Colonic mucosa (tissue), 4 donors: ENCODE measurements around the gene HSD17B11. TPM values are rescaled to one million over a fixed set of nuclear protein-coding genes. Genes with fewer than 3 reads are reported as not detected.
"Not testable (repeated sequence)": the region's sequence is repeated elsewhere in the genome, so short reads cannot be mapped to it uniquely, and the experiment has no call there.

Source experiments
- DNase-seq: peaks from one replicate; pipeline ENCODE4 v3.0.0-alpha.2; 2020
- H3K27ac ChIP-seq: fragments of 200-600 bp; one replicate; pipeline ENCODE4 v1.8.0; 2021
- H3K27me3 ChIP-seq: fragments of 200-600 bp; one replicate; pipeline ENCODE4 v1.8.0; 2021
- H3K36me3 ChIP-seq: fragments of 200-600 bp; one replicate; pipeline ENCODE4 v1.8.0; 2021
- H3K4me1 ChIP-seq: fragments of 200-600 bp; one replicate; pipeline ENCODE4 v1.8.0; 2021; ENCODE audit warnings: mild to moderate bottlenecking
- H3K4me3 ChIP-seq: fragments of 200-600 bp; one replicate; pipeline ENCODE4 v1.8.0; 2021
- H3K9ac ChIP-seq, 2 donors: one replicate each; pipeline ENCODE4 v1.7.0; 2013; ENCODE audit warnings: control low read depth in 2 of 2, low read depth in 2 of 2, low read length in 2 of 2
- H3K9me3 ChIP-seq: fragments of 200-600 bp; one replicate; pipeline ENCODE4 v1.8.0; 2021
- intact Hi-C: fragments of 100-400 bp; cut with DNase I; formaldehyde crosslinking; loops from one replicate; pipeline ENCODE4 v1.14.1; 2022
- total RNA-seq, 2 donors: library from RNA; stranded (reverse); fragmentation: NEBNext Ultra II Directional in 1 of 2; extraction: Animal tissue kit (Norgen Biotek cat#: 25700) in 1 of 2; gene quantifications; one replicate each; pipeline ENCODE4 v1.2.1, GENCODE V29; 2021
- TF ChIP-seq, protein P1 (sequence below): fragments of 200-600 bp; IDR thresholded peaks from one replicate; pipeline ENCODE4 v1.8.0; 2022; ENCODE audit warnings: antibody characterized with exemption, mild to moderate bottlenecking
- donor health status: healthy.
- donor health status: DM: no; HTN: no; CAD: no.
- donor health status: DM: no; HTN: no; CAD: no.

Gene HSD17B11
- total RNA-seq, 2 donors from 2014 or later, result 138 to 219 TPM

- Histone ChIP-seq H3K9ac (no peak overlapping the region), H3K27me3 (no peaks in the 10 kb centered on the region), H3K4me1 (peaks cover 5% of the 10 kb centered on the region), H3K4me3 (no peak overlapping the region), H3K9me3 (no peaks in the 10 kb centered on the region), H3K27ac (no peak overlapping the region), H3K36me3 (no peaks in the 10 kb centered on the region)
- no peak for DNase-seq
- intact Hi-C loops, result no loop called here
- TF ChIP-seq, protein P1, sequence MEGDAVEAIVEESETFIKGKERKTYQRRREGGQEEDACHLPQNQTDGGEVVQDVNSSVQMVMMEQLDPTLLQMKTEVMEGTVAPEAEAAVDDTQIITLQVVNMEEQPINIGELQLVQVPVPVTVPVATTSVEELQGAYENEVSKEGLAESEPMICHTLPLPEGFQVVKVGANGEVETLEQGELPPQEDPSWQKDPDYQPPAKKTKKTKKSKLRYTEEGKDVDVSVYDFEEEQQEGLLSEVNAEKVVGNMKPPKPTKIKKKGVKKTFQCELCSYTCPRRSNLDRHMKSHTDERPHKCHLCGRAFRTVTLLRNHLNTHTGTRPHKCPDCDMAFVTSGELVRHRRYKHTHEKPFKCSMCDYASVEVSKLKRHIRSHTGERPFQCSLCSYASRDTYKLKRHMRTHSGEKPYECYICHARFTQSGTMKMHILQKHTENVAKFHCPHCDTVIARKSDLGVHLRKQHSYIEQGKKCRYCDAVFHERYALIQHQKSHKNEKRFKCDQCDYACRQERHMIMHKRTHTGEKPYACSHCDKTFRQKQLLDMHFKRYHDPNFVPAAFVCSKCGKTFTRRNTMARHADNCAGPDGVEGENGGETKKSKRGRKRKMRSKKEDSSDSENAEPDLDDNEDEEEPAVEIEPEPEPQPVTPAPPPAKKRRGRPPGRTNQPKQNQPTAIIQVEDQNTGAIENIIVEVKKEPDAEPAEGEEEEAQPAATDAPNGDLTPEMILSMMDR, result no peak
Measured at GRCh38 chr4:87426865-87427517, 36.0 kb upstream of the HSD17B11 start.

DNA sequence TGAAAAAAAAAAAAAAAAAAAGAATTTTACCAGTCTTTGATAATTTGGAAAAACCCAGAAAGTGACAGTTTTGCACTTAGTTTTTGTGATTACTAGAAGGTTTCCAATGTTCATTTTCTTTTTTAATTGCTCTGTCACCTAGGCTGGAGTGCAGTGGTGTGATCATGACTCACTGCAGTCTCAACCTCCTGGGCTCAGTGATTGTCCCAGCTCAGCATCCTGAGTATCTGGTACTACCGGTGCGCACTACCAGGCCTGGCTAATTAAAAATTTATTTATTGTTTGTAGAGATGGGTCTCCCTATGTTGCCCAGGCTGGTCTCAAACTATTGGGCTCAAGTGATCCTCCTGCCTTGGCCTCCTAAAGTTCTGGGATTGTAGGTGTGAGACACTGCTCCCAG, 34.7 kb upstream of the HSD17B11 start:
- Histone ChIP-seq H3K4me1 (peaks cover 5% of the 10 kb centered on the region), H3K27ac (no peak overlapping the region), H3K36me3 (no peaks in the 10 kb centered on the region), H3K4me3 (no peak overlapping the region), H3K27me3 (no peaks in the 10 kb centered on the region), H3K9ac (no peak overlapping the region), H3K9me3 (no peaks in the 10 kb centered on the region)
- TF ChIP-seq, protein P1, result no peak
- no peak for DNase-seq
- intact Hi-C loops, result no loop called here

- H3K4me1 ChIP-seq, H3K27me3 ChIP-seq, H3K9me3 ChIP-seq, H3K36me3 ChIP-seq, H3K27ac ChIP-seq, H3K9ac ChIP-seq, intact Hi-C loops, DNase-seq, H3K4me3 ChIP-seq: not testable (repeated sequence)
Measured at GRCh38 chr4:87424099-87424543, 33.1 kb upstream of the HSD17B11 start.

- intact Hi-C loops, result no loop called here
- Histone ChIP-seq H3K4me1 (peaks cover 5% of the 10 kb centered on the region), H3K9ac (peak overlapping the region; percentile 86 to 90), H3K9me3 (no peaks in the 10 kb centered on the region), H3K27ac (peak overlapping the region; percentile 87), H3K36me3 (no peaks in the 10 kb centered on the region), H3K27me3 (no peaks in the 10 kb centered on the region), H3K4me3 (peak overlapping the region; percentile 52)
- TF ChIP-seq, protein P1, result no peak
- DNase-seq, result no peak
Measured at GRCh38 chr4:87423317-87424098, 32.5 kb upstream of the HSD17B11 start.

DNA sequence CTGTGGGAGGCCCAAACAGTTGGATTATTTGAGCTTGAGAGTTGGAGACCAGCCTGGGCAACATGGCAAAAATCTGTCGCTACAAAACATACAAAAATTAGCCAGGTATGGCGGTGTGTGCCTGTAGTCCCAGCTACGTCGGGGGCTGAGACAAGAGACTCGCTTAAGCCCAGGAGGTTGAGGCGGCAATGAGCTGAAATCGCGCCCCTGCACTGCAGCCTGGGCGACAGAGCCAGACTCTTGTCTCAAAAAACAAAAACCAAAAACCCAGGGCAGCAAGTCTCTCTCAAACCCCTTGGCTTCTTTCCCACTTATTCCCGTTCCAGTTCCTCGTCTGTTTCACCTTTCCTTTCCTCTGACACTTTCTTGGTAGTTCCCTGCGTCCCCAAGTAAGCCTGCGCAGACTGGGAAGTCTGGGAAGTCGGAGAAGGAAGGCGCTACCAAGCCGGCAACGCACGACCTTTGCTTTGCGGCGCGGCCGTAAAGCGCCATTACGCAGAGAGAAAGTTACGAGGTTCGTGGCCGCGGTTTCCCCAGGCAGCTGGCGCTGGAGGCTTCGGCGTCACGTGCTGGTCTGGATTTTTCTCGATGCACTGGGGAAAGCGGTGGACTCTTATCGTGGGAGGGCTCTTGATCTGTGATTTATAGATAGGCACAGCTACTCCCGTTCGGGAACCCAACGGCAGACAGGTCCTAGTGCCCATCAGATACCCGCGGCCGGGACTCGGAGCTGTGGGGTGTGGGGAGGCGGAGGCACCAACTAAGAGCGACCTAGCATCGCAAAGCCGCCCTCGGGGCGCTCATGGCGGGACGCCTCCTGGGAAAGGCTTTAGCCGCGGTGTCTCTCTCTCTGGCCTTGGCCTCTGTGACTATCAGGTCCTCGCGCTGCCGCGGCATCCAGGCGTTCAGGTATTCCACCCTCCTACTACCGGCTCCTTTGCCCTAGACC, 31.4 kb upstream of the HSD17B11 start, which contains the start of gene NUDT9:
Gene NUDT9 (plus strand): TSS at position 470 of the 949 bp plus-strand sequence. CDS start 333 bp downstream, at position 803.
- H3K36me3 ChIP-seq, result no peaks in the 10 kb centered on the region
- intact Hi-C loops, result no loop called here
- H3K4me1 ChIP-seq, result peaks cover 5% of the 10 kb centered on the region

More for the DNA sequence above, 31.4 kb upstream of the HSD17B11 start, which contains the start of gene NUDT9:
- Histone ChIP-seq H3K27ac (peak within 1 kb of the TSS; percentile 87), H3K9ac (peak within 1 kb of the TSS; percentile 86 to 90), H3K9me3 (no peaks in the 10 kb centered on the region), H3K27me3 (no peaks in the 10 kb centered on the region), H3K4me3 (peak within 1 kb of the TSS; percentile 52)
- DNase-seq, result peak; percentile 98
- TF ChIP-seq, protein P1, result no peak
